Cardiac ventricle fibroblast (primary cell): ENCODE measurements around the gene ASNS. TPM values are rescaled to one million over a fixed set of nuclear protein-coding genes. Genes with fewer than 3 reads are reported as not detected.

Experiments
- total RNA-seq: library from RNA; depleted of rRNA; stranded (reverse); fragments of >200 nt; gene quantifications from 2 replicates; pipeline ENCODE4 v1.2.3, GENCODE V29; 2015

The ASNS gene
- total RNA-seq = 11.9 and 15.0 TPM in 2 replicates

DNA sequence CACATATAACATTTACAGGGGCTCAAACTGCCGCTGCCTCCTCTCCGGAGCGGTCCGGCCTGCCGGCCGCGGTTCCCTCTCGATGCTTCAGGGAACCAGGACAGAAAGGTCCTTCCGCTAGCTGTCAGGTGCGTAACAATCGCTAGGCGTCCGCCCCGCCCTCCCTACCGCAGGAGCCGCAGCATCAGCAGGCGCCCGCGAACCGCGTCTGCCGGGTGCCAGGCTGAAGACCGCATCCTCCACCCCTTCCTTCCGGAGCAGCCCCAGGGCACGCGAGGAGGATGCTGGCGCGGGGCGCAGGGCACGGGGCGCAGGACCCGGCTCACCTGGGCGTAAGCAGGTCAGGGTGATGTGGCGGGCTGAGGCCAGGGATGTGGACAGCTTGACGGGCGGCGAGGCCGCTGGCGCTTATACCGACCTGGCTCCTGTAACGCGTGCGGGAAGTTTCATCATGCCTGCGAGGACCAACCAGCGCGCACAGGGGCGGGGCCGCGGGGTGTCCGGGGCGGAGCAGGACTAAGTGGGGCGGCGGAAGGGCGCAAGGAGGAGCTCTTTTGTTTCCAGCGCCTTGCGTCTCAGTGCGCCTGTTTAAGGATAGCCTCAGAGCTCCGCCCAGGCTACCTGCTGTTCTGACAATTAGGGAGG is at the start of gene ASNS:
Gene ASNS (minus strand): TSS at position 384 of the 645 bp plus-strand sequence. CDS start 3,252 bp downstream, outside the sequence.

Other genes starting within 250 kb of the ASNS start
- 0.31 and 1.7 TPM in 2 replicates for gene TAC1, start 140.3 kb downstream of the ASNS start, total RNA-seq
- gene OCM2, start 117.8 kb upstream of the ASNS start, total RNA-seq = not detected in 2 replicates
- 6.4 and 7.3 TPM in 2 replicates for gene LMTK2, start 234.5 kb upstream of the ASNS start, total RNA-seq